ENCODE results near the gene NOTCH1. TPM values are rescaled to one million over a fixed set of nuclear protein-coding genes. Genes with fewer than 3 reads are reported as not detected.
A peak's percentile ranks its signal among the peaks of the same experiment; 100 is the strongest.
"Not testable (repeated sequence)": the region's sequence is repeated elsewhere in the genome, so short reads cannot be mapped to it uniquely, and the experiment has no call there.

The NOTCH1 gene
- total RNA-seq, 3 donors from 2014 or later (not counting 1 experiment from before 2014, with no cell fraction given) = 126 to 228 (median 192) TPM

- Mint-ChIP-seq H3K27me3 (ENCODE audit: low read depth in 2 of 2) (no peaks in the 10 kb centered on the region), H3K4me3 (no peak overlapping the region), H3K27ac (no peak overlapping the region), H3K36me3 (no peaks in the 10 kb centered on the region), H3K9me3 (no peaks in the 10 kb centered on the region), H3K4me1 (peaks cover 21 to 37% of the 10 kb centered on the region in 2 donors)
- DNase-seq (no peak), ATAC-seq (no peak)
- no peak overlapping the region for H3K4me3 ChIP-seq (ENCODE audit: low read length)
- intact Hi-C loops (cut with micrococcal nuclease) = loop anchor here (10.0 kb wide), 1 partner anchor 54 kb away; no protein-coding TSS in a partner anchor
- no peaks in the 10 kb centered on the region for H3K36me3 ChIP-seq (ENCODE audit: control insufficient read depth, insufficient read depth, low read length)
- 82% methylated on average over 3 of the region's 3 CpGs for WGBS (ENCODE audit: insufficient coverage)
- peaks cover 6% of the 10 kb centered on the region for H3K9me3 ChIP-seq (ENCODE audit: control insufficient read depth, insufficient read depth, low read length)
- no peak overlapping the region for H3K27ac ChIP-seq (ENCODE audit: low read length)
- H3K27me3 ChIP-seq (ENCODE audit: control insufficient read depth, insufficient read depth, low read length) = no peaks in the 10 kb centered on the region
- no peak for TF ChIP-seq CTCF (IDR thresholded peaks at IDR 0.05)
- H3K4me1 ChIP-seq (ENCODE audit: control insufficient read depth, insufficient read depth, low read length) = peaks cover 63% of the 10 kb centered on the region
These were observed 14.7 kb upstream of the NOTCH1 start for GRCh38 chr9:136560586-136560985.

- H3K36me3 ChIP-seq (ENCODE audit: control insufficient read depth, insufficient read depth, low read length); DNase-seq; H3K27me3 Mint-ChIP-seq (ENCODE audit: low read depth in 2 of 2); ATAC-seq; H3K27ac Mint-ChIP-seq; intact Hi-C loops (cut with micrococcal nuclease); H3K9me3 Mint-ChIP-seq; H3K27me3 ChIP-seq (ENCODE audit: control insufficient read depth, insufficient read depth, low read length); H3K4me3 Mint-ChIP-seq; H3K9me3 ChIP-seq (ENCODE audit: control insufficient read depth, insufficient read depth, low read length); H3K4me3 ChIP-seq (ENCODE audit: low read length); H3K27ac ChIP-seq (ENCODE audit: low read length); H3K36me3 Mint-ChIP-seq: not testable (repeated sequence)
- 100% methylated on average over 2 of the region's 2 CpGs for WGBS (ENCODE audit: insufficient coverage)
- H3K4me1 ChIP-seq (ENCODE audit: control insufficient read depth, insufficient read depth, low read length) = peaks cover 51% of the 10 kb centered on the region
- peaks cover 8 to 25% of the 10 kb centered on the region in 2 donors for H3K4me1 Mint-ChIP-seq
These were observed 13.5 kb upstream of the NOTCH1 start for GRCh38 chr9:136559371-136559770.

GRCh38 chr9:136558846-136559245 is 13.0 kb upstream of the NOTCH1 start:
- intact Hi-C loops (cut with micrococcal nuclease); DNase-seq; H3K27ac ChIP-seq (ENCODE audit: low read length); H3K9me3 ChIP-seq (ENCODE audit: control insufficient read depth, insufficient read depth, low read length); H3K36me3 ChIP-seq (ENCODE audit: control insufficient read depth, insufficient read depth, low read length); H3K27me3 ChIP-seq (ENCODE audit: control insufficient read depth, insufficient read depth, low read length); H3K4me3 Mint-ChIP-seq; H3K36me3 Mint-ChIP-seq; H3K27me3 Mint-ChIP-seq (ENCODE audit: low read depth in 2 of 2); H3K9me3 Mint-ChIP-seq; H3K4me3 ChIP-seq (ENCODE audit: low read length): not testable (repeated sequence)
- peaks cover 46% of the 10 kb centered on the region for H3K4me1 ChIP-seq (ENCODE audit: control insufficient read depth, insufficient read depth, low read length)
- peaks cover 8 to 20% of the 10 kb centered on the region in 2 donors for H3K4me1 Mint-ChIP-seq
- 58% methylated on average over 5 of the region's 5 CpGs for WGBS (ENCODE audit: insufficient coverage)
- H3K27ac Mint-ChIP-seq = peak overlapping the region; percentile 7 to 66
- peak in 1 of 3 donors; percentile 3 for ATAC-seq

GRCh38 chr9:136558373-136558772 is 12.5 kb upstream of the NOTCH1 start:
- peak in 1 of 3 donors; percentile 68 for ATAC-seq
- H3K9me3 Mint-ChIP-seq = no peaks in the 10 kb centered on the region
- no peaks in the 10 kb centered on the region for H3K27me3 Mint-ChIP-seq (ENCODE audit: low read depth in 2 of 2)
- H3K4me3 Mint-ChIP-seq = peak overlapping the region; percentile 30
- H3K36me3 Mint-ChIP-seq = no peaks in the 10 kb centered on the region
- Histone ChIP-seq H3K9me3 (ENCODE audit: control insufficient read depth, insufficient read depth, low read length) (peaks cover 6% of the 10 kb centered on the region), H3K4me3 (ENCODE audit: low read length) (no peak overlapping the region), H3K27me3 (ENCODE audit: control insufficient read depth, insufficient read depth, low read length) (no peaks in the 10 kb centered on the region), H3K4me1 (ENCODE audit: control insufficient read depth, insufficient read depth, low read length) (peaks cover 41% of the 10 kb centered on the region), H3K27ac (ENCODE audit: low read length) (peak overlapping the region; percentile 38), H3K36me3 (ENCODE audit: control insufficient read depth, insufficient read depth, low read length) (no peaks in the 10 kb centered on the region)
- intact Hi-C loops (cut with micrococcal nuclease) = no loop called here
- no peak for DNase-seq
- peak overlapping the region; percentile 7 to 66 for H3K27ac Mint-ChIP-seq
- H3K4me1 Mint-ChIP-seq = peaks cover 8 to 15% of the 10 kb centered on the region in 2 donors
- TF ChIP-seq CTCF (IDR thresholded peaks at IDR 0.05) = no peak
- 48% methylated on average over 4 of the region's 5 CpGs for WGBS (ENCODE audit: insufficient coverage)
